ENCODE data around the gene DSN1. TPM values are rescaled to one million over a fixed set of nuclear protein-coding genes. Genes with fewer than 3 reads are reported as not detected.

DSN1 gene
- total RNA-seq, 1 experiment from 2014 or later = 7.8 TPM

DNA sequence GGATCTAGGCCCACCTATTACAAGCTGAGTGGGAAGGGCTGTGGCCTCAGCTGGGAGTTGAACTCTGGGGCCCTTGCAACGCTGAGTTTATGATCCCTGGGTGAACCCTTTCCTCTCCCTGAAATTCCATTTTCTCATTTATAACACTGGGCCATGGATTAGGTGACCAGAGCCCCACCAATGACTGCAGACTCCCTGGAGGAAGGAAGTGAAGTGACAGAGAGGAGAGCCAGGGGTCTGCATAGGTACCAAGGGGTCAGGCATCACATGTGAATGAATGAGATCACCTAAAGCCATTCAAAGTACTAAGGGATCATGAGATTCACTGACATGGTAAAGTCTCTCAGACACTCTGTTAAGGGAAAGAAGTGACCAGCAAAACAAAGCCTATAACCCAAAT is 46.5 kb upstream of the DSN1 start:
- H3K4me3 Mint-ChIP-seq (ENCODE audit: unreplicated experiment) = no peak overlapping the region
- no peaks in the 10 kb centered on the region for H3K4me1 Mint-ChIP-seq (ENCODE audit: insufficient read depth, unreplicated experiment)
- BruUV-seq (replicated peaks) = no TSS peak
- POLR2A ChIA-PET = interaction anchor here (0.6 kb wide), 1 partner anchor 27 kb away, joined by 3 read pairs; no protein-coding TSS in a partner anchor
- no peak overlapping the region for H3K27ac Mint-ChIP-seq (ENCODE audit: low read depth, unreplicated experiment)
- intact Hi-C loops (cut with micrococcal nuclease) = no loop called here
- CTCF ChIA-PET = interaction anchor here (0.5 to 3.2 kb wide), 6 partner anchors 9 to 682 kb away, joined by 4 to 15 read pairs (median 5); partner anchors contain the start of gene RAB5IF
- H3K36me3 Mint-ChIP-seq (ENCODE audit: insufficient read depth, unreplicated experiment) = peaks cover 42% of the 10 kb centered on the region
- TF ChIP-seq CTCF (IDR thresholded peaks at IDR 0.05; ENCODE audit: unreplicated experiment) = no peak
- DNase-seq (ENCODE audit: unreplicated experiment) = no peak
- no peaks in the 10 kb centered on the region for H3K27me3 Mint-ChIP-seq (ENCODE audit: insufficient read depth, unreplicated experiment)
- H3K9me3 Mint-ChIP-seq (ENCODE audit: unreplicated experiment) = no peaks in the 10 kb centered on the region

GRCh38 chr20:36819659-36820058 is 46.1 kb upstream of the DSN1 start:
- no peaks in the 10 kb centered on the region for H3K27me3 Mint-ChIP-seq (ENCODE audit: insufficient read depth, unreplicated experiment)
- H3K9me3 Mint-ChIP-seq (ENCODE audit: unreplicated experiment) = no peaks in the 10 kb centered on the region
- H3K4me1 Mint-ChIP-seq (ENCODE audit: insufficient read depth, unreplicated experiment) = no peaks in the 10 kb centered on the region
- BruUV-seq (replicated peaks) = no TSS peak
- DNase-seq (ENCODE audit: unreplicated experiment) = no peak
- H3K27ac Mint-ChIP-seq (ENCODE audit: low read depth, unreplicated experiment) = no peak overlapping the region
- no peak overlapping the region for H3K4me3 Mint-ChIP-seq (ENCODE audit: unreplicated experiment)
- ChIA-PET POLR2A (interaction anchor here (0.6 kb wide), 1 partner anchor 27 kb away, joined by 3 read pairs; no protein-coding TSS in a partner anchor), CTCF (interaction anchor here (0.5 to 3.2 kb wide), 6 partner anchors 9 to 224 kb away, joined by 3 to 15 read pairs (median 4); partner anchors contain the start of gene RAB5IF)
- intact Hi-C loops (cut with micrococcal nuclease) = no loop called here
- no peak for TF ChIP-seq CTCF (IDR thresholded peaks at IDR 0.05; ENCODE audit: unreplicated experiment)
- peaks cover 38% of the 10 kb centered on the region for H3K36me3 Mint-ChIP-seq (ENCODE audit: insufficient read depth, unreplicated experiment)

DNA sequence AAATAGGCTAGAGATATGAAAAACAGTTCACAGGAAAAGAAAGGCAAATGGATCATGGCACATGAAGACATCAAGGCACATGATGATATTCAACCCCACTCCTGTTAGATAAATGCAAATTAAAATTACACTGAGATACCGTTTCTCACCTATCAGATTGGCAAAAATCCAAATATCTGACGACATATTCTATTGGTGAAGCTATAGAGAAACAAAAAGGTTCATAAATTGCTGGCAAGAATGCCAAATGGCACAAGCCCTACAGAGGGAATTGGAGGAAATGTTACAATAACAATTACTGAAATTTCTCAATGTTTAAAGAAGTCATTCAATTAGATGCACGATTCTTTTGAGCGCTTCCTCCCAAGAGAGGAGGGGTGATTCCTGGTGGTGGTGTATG is 45.3 kb upstream of the DSN1 start:
- H3K27me3 Mint-ChIP-seq (ENCODE audit: insufficient read depth, unreplicated experiment) = no peaks in the 10 kb centered on the region
- peaks cover 2% of the 10 kb centered on the region for H3K4me1 Mint-ChIP-seq (ENCODE audit: insufficient read depth, unreplicated experiment)
- no peaks in the 10 kb centered on the region for H3K9me3 Mint-ChIP-seq (ENCODE audit: unreplicated experiment)
- no peak for DNase-seq (ENCODE audit: unreplicated experiment)
- H3K27ac Mint-ChIP-seq (ENCODE audit: low read depth, unreplicated experiment) = no peak overlapping the region
- TF ChIP-seq CTCF (IDR thresholded peaks at IDR 0.05; ENCODE audit: unreplicated experiment) = no peak
- H3K4me3 Mint-ChIP-seq (ENCODE audit: unreplicated experiment) = no peak overlapping the region
- CTCF ChIA-PET = interaction anchor here (0.6 to 3.2 kb wide), 2 partner anchors 10 to 717 kb away, joined by 4 to 15 read pairs; no protein-coding TSS in a partner anchor
- POLR2A ChIA-PET = no interaction called here
- intact Hi-C loops (cut with micrococcal nuclease) = no loop called here
- no TSS peak for BruUV-seq (replicated peaks)
- peaks cover 37% of the 10 kb centered on the region for H3K36me3 Mint-ChIP-seq (ENCODE audit: insufficient read depth, unreplicated experiment)

DNA sequence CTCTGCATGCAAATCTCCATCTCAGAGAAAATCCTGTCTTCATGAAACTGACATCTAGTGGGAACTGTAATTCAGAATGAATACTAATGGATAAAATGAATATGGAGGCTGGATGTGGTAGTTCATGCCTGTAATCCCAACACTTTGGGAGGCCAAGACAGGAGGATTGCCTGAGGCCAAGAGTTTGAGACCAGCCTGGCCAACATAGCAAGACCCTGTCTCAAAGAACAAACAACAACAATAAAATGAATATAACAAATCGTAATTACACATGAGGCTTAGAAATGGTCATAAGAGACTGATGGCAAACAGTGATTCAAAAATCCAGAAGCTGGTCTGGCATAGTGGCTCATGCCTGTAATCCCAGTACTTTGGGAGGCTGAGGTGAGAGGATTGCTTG is 44.6 kb upstream of the DSN1 start:
- no peak overlapping the region for H3K27ac Mint-ChIP-seq (ENCODE audit: low read depth, unreplicated experiment)
- no TSS peak for BruUV-seq (replicated peaks)

More for the DNA sequence above, 44.6 kb upstream of the DSN1 start:
- TF ChIP-seq CTCF (IDR thresholded peaks at IDR 0.05; ENCODE audit: unreplicated experiment) = no peak
- DNase-seq (ENCODE audit: unreplicated experiment) = no peak
- ChIA-PET POLR2A (no interaction called here), CTCF (interaction anchor here (0.6 to 2.2 kb wide), 2 partner anchors 10 to 716 kb away, joined by 4 to 11 read pairs; no protein-coding TSS in a partner anchor)
- Mint-ChIP-seq H3K4me1 (ENCODE audit: insufficient read depth, unreplicated experiment) (peaks cover 4% of the 10 kb centered on the region), H3K27me3 (ENCODE audit: insufficient read depth, unreplicated experiment) (no peaks in the 10 kb centered on the region), H3K36me3 (ENCODE audit: insufficient read depth, unreplicated experiment) (peaks cover 42% of the 10 kb centered on the region), H3K9me3 (ENCODE audit: unreplicated experiment) (no peaks in the 10 kb centered on the region), H3K4me3 (ENCODE audit: unreplicated experiment) (no peak overlapping the region)
- intact Hi-C loops (cut with micrococcal nuclease) = no loop called here
